ENCODE data around the gene VPS37D.

VPS37D gene

DNA sequence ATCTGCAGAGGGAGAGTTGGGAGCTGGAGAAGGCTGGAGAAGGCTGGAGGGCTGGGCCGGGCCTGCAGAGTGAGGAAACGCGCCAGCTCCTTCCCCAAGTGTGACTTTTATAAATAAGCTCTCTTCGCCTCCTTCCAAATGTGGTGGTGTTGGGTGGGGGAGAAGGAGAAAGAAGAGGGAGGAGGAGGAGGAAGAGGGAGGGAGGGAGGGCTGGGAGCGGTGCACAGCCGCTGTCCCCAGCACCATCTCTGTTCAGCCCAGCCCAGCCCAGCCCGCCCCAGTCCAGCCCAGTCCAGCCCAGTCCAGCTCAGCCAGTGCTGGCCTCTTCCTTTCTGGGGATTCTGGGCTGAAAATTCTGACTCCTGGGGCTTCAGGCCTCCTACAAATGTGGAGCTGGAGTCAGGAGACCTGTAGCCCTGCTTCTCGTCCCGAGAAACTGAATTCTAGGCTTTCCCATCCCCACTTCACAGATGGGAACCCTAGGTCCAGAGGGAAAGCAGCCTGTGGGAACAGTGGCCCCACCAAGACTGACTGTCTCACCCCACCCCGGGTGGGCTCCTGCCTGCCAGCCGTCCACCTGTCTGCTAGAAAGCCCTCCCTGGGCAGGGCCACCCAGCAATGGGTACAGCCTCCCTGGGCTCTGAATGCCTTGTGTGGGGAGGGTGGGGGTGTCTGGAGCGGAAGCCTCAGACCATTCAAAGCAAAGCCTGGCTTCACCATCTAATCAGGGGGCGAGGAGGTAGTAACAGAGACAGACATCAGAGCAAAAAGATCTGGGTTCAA is 49.6 kb downstream of the VPS37D start:
- H4K91ac ChIP-seq (ENCODE audit: low read length): peak overlapping the region; percentile 72
- WGBS: 65% methylated on average over 7 of the region's 13 CpGs
- H3K23ac ChIP-seq (ENCODE audit: low read length in 2 of 2): peak overlapping the region in 1 of 2 experiments; percentile 23
- peak overlapping the region; percentile 8 for H2BK5ac ChIP-seq (ENCODE audit: low read depth, low read length, poor library complexity, severe bottlenecking)
- no peaks in the 10 kb centered on the region for H3K27me3 ChIP-seq (ENCODE audit: control insufficient read depth in 1 of 2, insufficient read depth in 1 of 2, low read length in 2 of 2)
- peaks cover 21 to 27% of the 10 kb centered on the region in 2 experiments for H3K36me3 ChIP-seq (ENCODE audit: control insufficient read depth in 1 of 2, insufficient read depth in 2 of 2, low read depth in 1 of 2, low read length in 2 of 2)
- peak overlapping the region in 1 of 2 experiments; percentile 89 for H3K4me3 ChIP-seq (ENCODE audit: insufficient read depth in 1 of 2, low read depth in 1 of 2, low read length in 2 of 2)
- H3K4me2 ChIP-seq (ENCODE audit: low read length, poor library complexity, severe bottlenecking): peak overlapping the region; percentile 74
- H3K14ac ChIP-seq (ENCODE audit: low read length in 2 of 2): no peak overlapping the region
- H2BK120ac ChIP-seq (ENCODE audit: low read depth, low read length): peak overlapping the region; percentile 73
- H2AFZ ChIP-seq (ENCODE audit: low read depth, low read length): no peak overlapping the region
- H3K9me3 ChIP-seq (ENCODE audit: control insufficient read depth, low read length): no peaks in the 10 kb centered on the region
- peak overlapping the region; percentile 8 for H4K8ac ChIP-seq (ENCODE audit: low read length)
- DNase-seq: peak; percentile 64
- H3K9ac ChIP-seq (ENCODE audit: low read length): peak overlapping the region; percentile 88
- H3K4ac ChIP-seq (ENCODE audit: low read depth in 1 of 2, low read length in 2 of 2): peak overlapping the region in 1 of 2 experiments; percentile 11
- H3K27ac ChIP-seq (ENCODE audit: low read length, poor library complexity, severe bottlenecking): peak overlapping the region; percentile 95
- peak overlapping the region; percentile 35 to 85 for H2BK12ac ChIP-seq (ENCODE audit: low read length in 2 of 2)
- no peaks in the 10 kb centered on the region for H3K79me1 ChIP-seq (replicated peaks; ENCODE audit: low read length, poor library complexity, severe bottlenecking)
- peak overlapping the region; percentile 80 for H2AK5ac ChIP-seq (ENCODE audit: low read length, severe bottlenecking)
- peaks cover 50% of the 10 kb centered on the region for H3K4me1 ChIP-seq (ENCODE audit: control insufficient read depth, insufficient read depth, low read depth, low read length)
- peak overlapping the region; percentile 34 to 46 for H3K18ac ChIP-seq (ENCODE audit: low read depth in 1 of 2, low read length in 2 of 2)
- H2BK15ac ChIP-seq (ENCODE audit: low read depth, poor library complexity, severe bottlenecking): peak overlapping the region; percentile 73

DNA sequence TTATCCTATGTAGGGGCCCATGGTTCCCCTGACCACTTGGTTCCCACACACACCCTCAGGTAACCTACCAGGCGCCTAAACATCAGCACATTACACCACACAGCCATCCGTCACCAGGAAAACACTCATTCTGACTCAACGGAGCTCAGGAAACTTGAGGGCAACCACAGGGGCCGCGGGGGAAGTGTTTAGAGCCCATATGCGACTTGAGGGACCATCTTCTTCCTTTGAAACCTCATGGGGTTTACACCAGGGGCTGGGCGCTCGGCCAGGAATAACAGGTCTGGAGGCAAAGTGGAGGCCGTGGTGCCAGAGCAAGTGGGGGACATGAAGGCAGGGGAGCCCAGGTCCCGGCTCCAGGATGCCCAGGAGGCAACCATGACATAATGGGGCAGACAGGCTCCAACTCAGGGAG is 50.4 kb downstream of the VPS37D start:
- Histone ChIP-seq H3K4me2 (ENCODE audit: low read length, poor library complexity, severe bottlenecking) (peak overlapping the region; percentile 74), H3K27me3 (ENCODE audit: control insufficient read depth in 1 of 2, insufficient read depth in 1 of 2, low read length in 2 of 2) (no peaks in the 10 kb centered on the region), H4K91ac (ENCODE audit: low read length) (no peak overlapping the region), H4K8ac (ENCODE audit: low read length) (no peak overlapping the region), H3K9me3 (ENCODE audit: control insufficient read depth, low read length) (no peaks in the 10 kb centered on the region), H3K79me1 (replicated peaks; ENCODE audit: low read length, poor library complexity, severe bottlenecking) (no peaks in the 10 kb centered on the region), H2AK5ac (ENCODE audit: low read length, severe bottlenecking) (peak overlapping the region; percentile 6), H3K14ac (ENCODE audit: low read length in 2 of 2) (no peak overlapping the region), H3K9ac (ENCODE audit: low read length) (peak overlapping the region; percentile 88), H3K27ac (ENCODE audit: low read length, poor library complexity, severe bottlenecking) (peak overlapping the region; percentile 48), H3K4me1 (ENCODE audit: control insufficient read depth, insufficient read depth, low read depth, low read length) (peaks cover 47% of the 10 kb centered on the region), H3K36me3 (ENCODE audit: control insufficient read depth in 1 of 2, insufficient read depth in 2 of 2, low read depth in 1 of 2, low read length in 2 of 2) (peaks cover 15 to 20% of the 10 kb centered on the region in 2 experiments), H2BK120ac (ENCODE audit: low read depth, low read length) (no peak overlapping the region), H2AFZ (ENCODE audit: low read depth, low read length) (no peak overlapping the region), H3K4ac (ENCODE audit: low read depth in 1 of 2, low read length in 2 of 2) (no peak overlapping the region), H3K18ac (ENCODE audit: low read depth in 1 of 2, low read length in 2 of 2) (peak overlapping the region in 1 of 2 experiments; percentile 78), H3K4me3 (ENCODE audit: insufficient read depth in 1 of 2, low read depth in 1 of 2, low read length in 2 of 2) (peak overlapping the region; percentile 86 to 89), H3K23ac (ENCODE audit: low read length in 2 of 2) (no peak overlapping the region), H2BK5ac (ENCODE audit: low read depth, low read length, poor library complexity, severe bottlenecking) (no peak overlapping the region), H2BK15ac (ENCODE audit: low read depth, poor library complexity, severe bottlenecking) (no peak overlapping the region), H2BK12ac (ENCODE audit: low read length in 2 of 2) (no peak overlapping the region)
- peak; percentile 95 for DNase-seq
- 2% methylated on average over 10 of the region's 10 CpGs for WGBS

DNA sequence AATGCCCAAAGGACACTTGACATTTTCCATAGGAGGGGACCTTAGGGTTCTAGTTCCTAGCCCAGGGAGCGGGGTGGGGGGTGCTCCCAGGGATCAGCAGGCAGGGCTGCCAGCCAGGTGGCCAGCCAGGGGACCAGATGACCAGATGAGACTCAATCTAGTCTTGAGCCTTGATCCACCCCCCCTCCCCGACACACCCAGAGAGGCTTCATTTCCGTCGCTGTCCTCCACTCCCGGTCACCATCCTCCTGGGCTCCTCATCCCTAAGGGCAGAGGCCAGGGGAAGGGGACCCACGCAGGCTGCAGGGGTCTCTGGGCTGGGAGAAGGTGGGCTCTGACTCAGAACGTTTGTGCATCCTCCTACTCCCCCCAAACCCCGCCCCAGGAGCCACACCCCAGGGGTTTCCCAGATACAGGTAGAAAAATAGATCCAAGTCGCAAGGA is 50.8 kb downstream of the VPS37D start:
- no peak overlapping the region for H2BK15ac ChIP-seq (ENCODE audit: low read depth, poor library complexity, severe bottlenecking)

More for the DNA sequence above, 50.8 kb downstream of the VPS37D start:
- Histone ChIP-seq H3K4me2 (ENCODE audit: low read length, poor library complexity, severe bottlenecking) (peak overlapping the region; percentile 74), H3K14ac (ENCODE audit: low read length in 2 of 2) (no peak overlapping the region), H3K9me3 (ENCODE audit: control insufficient read depth, low read length) (no peaks in the 10 kb centered on the region), H3K23ac (ENCODE audit: low read length in 2 of 2) (no peak overlapping the region), H3K4me3 (ENCODE audit: insufficient read depth in 1 of 2, low read depth in 1 of 2, low read length in 2 of 2) (peak overlapping the region; percentile 86 to 89), H3K79me1 (replicated peaks; ENCODE audit: low read length, poor library complexity, severe bottlenecking) (no peaks in the 10 kb centered on the region), H2AK5ac (ENCODE audit: low read length, severe bottlenecking) (no peak overlapping the region), H4K91ac (ENCODE audit: low read length) (no peak overlapping the region), H3K9ac (ENCODE audit: low read length) (peak overlapping the region; percentile 88), H4K8ac (ENCODE audit: low read length) (no peak overlapping the region), H2BK12ac (ENCODE audit: low read length in 2 of 2) (peak overlapping the region in 1 of 2 experiments; percentile 70), H2BK120ac (ENCODE audit: low read depth, low read length) (no peak overlapping the region), H3K27me3 (ENCODE audit: control insufficient read depth in 1 of 2, insufficient read depth in 1 of 2, low read length in 2 of 2) (no peaks in the 10 kb centered on the region), H2AFZ (ENCODE audit: low read depth, low read length) (no peak overlapping the region), H2BK5ac (ENCODE audit: low read depth, low read length, poor library complexity, severe bottlenecking) (no peak overlapping the region), H3K18ac (ENCODE audit: low read depth in 1 of 2, low read length in 2 of 2) (peak overlapping the region in 1 of 2 experiments; percentile 78), H3K4ac (ENCODE audit: low read depth in 1 of 2, low read length in 2 of 2) (peak overlapping the region in 1 of 2 experiments; percentile 96), H3K36me3 (ENCODE audit: control insufficient read depth in 1 of 2, insufficient read depth in 2 of 2, low read depth in 1 of 2, low read length in 2 of 2) (peaks cover 10 to 15% of the 10 kb centered on the region in 2 experiments), H3K27ac (ENCODE audit: low read length, poor library complexity, severe bottlenecking) (peak overlapping the region; percentile 48), H3K4me1 (ENCODE audit: control insufficient read depth, insufficient read depth, low read depth, low read length) (peaks cover 44% of the 10 kb centered on the region)
- WGBS: 10% methylated on average over 9 of the region's 9 CpGs
- no peak for DNase-seq
